Measurements from ENCODE around the gene CCDC50. TPM values are rescaled to one million over a fixed set of nuclear protein-coding genes. Genes with fewer than 3 reads are reported as not detected.

The CCDC50 gene
- total RNA-seq, 1 donor from 2014 or later, result 51.2 TPM

- Mint-ChIP-seq H3K9me3 (no peaks in the 10 kb centered on the region), H3K27me3 (ENCODE audit: insufficient read depth, low read depth) (peaks cover 2% of the 10 kb centered on the region), H3K4me3 (no peak overlapping the region), H3K36me3 (peaks cover 54% of the 10 kb centered on the region), H3K4me1 (peaks cover 5% of the 10 kb centered on the region), H3K27ac (no peak overlapping the region)
- H3K27ac ChIP-seq, result no peak overlapping the region
- no peaks in the 10 kb centered on the region for H3F3A ChIP-seq (ENCODE audit: low read depth)
- no peaks in the 10 kb centered on the region for H4K20me1 ChIP-seq (ENCODE audit: low read depth)
- no peak for TF ChIP-seq EZH2phosphoT487 (IDR thresholded peaks at IDR 0.05)
- TF ChIP-seq EZH2 (IDR thresholded peaks at IDR 0.05), result no peak
- no peak for TF ChIP-seq CTCF (IDR thresholded peaks at IDR 0.05)
- DNase-seq (ENCODE audit: low spot score), result no peak
- no peaks in the 10 kb centered on the region for H3K79me2 ChIP-seq (ENCODE audit: low read depth)
- no peak overlapping the region for H3K4me3 ChIP-seq
- no peak overlapping the region for H3K4me2 ChIP-seq
- H3K4me1 ChIP-seq, result no peaks in the 10 kb centered on the region
- H3K27me3 ChIP-seq, result no peaks in the 10 kb centered on the region
- H3K36me3 ChIP-seq, result no peaks in the 10 kb centered on the region
- no peaks in the 10 kb centered on the region for H3K9me3 ChIP-seq (ENCODE audit: low read depth)
- no peak overlapping the region for H2AFZ ChIP-seq (replicated peaks)
- no peak overlapping the region for H3K9ac ChIP-seq
Measured at GRCh38 chr3:191387441-191388077, 58.4 kb downstream of the CCDC50 start.

- Histone ChIP-seq H3K36me3 (no peaks in the 10 kb centered on the region), H3K4me3 (no peak overlapping the region), H3K79me2 (ENCODE audit: low read depth) (no peaks in the 10 kb centered on the region), H3F3A (ENCODE audit: low read depth) (no peaks in the 10 kb centered on the region), H3K4me2 (no peak overlapping the region), H3K4me1 (no peaks in the 10 kb centered on the region), H3K27ac (no peak overlapping the region), H2AFZ (replicated peaks) (no peak overlapping the region), H4K20me1 (ENCODE audit: low read depth) (no peaks in the 10 kb centered on the region), H3K27me3 (no peaks in the 10 kb centered on the region), H3K9me3 (ENCODE audit: low read depth) (no peaks in the 10 kb centered on the region), H3K9ac (no peak overlapping the region)
- peaks cover 5% of the 10 kb centered on the region for H3K4me1 Mint-ChIP-seq
- TF ChIP-seq CTCF (IDR thresholded peaks at IDR 0.05), result peak; percentile 7
- no peak for TF ChIP-seq EZH2 (IDR thresholded peaks at IDR 0.05)
- no peaks in the 10 kb centered on the region for H3K9me3 Mint-ChIP-seq
- H3K4me3 Mint-ChIP-seq, result no peak overlapping the region
- peaks cover 51% of the 10 kb centered on the region for H3K36me3 Mint-ChIP-seq
- no peak for DNase-seq (ENCODE audit: low spot score)
- no peak overlapping the region for H3K27ac Mint-ChIP-seq
- H3K27me3 Mint-ChIP-seq (ENCODE audit: insufficient read depth, low read depth), result peaks cover 2% of the 10 kb centered on the region
Measured at GRCh38 chr3:191388823-191389222, 59.6 kb downstream of the CCDC50 start.

GRCh38 chr3:191390580-191390979 is 61.4 kb downstream of the CCDC50 start:
- no peak overlapping the region for H3K27ac ChIP-seq
- H3K4me1 ChIP-seq, result no peaks in the 10 kb centered on the region
- H3K79me2 ChIP-seq (ENCODE audit: low read depth), result no peaks in the 10 kb centered on the region
- peaks cover 5% of the 10 kb centered on the region for H3K4me1 Mint-ChIP-seq
- no peaks in the 10 kb centered on the region for H3K9me3 ChIP-seq (ENCODE audit: low read depth)
- no peak overlapping the region for H3K9ac ChIP-seq
- no peak for DNase-seq (ENCODE audit: low spot score)
- H3K36me3 ChIP-seq, result no peaks in the 10 kb centered on the region
- no peaks in the 10 kb centered on the region for H3K9me3 Mint-ChIP-seq
- H3K27ac Mint-ChIP-seq, result no peak overlapping the region
- no peak overlapping the region for H3K4me3 ChIP-seq
- no peak for TF ChIP-seq EZH2phosphoT487 (IDR thresholded peaks at IDR 0.05)
- TF ChIP-seq CTCF (IDR thresholded peaks at IDR 0.05), result no peak
- no peak for TF ChIP-seq EZH2 (IDR thresholded peaks at IDR 0.05)
- peaks cover 37% of the 10 kb centered on the region for H3K36me3 Mint-ChIP-seq
- no peaks in the 10 kb centered on the region for H4K20me1 ChIP-seq (ENCODE audit: low read depth)
- peaks cover 2% of the 10 kb centered on the region for H3K27me3 Mint-ChIP-seq (ENCODE audit: insufficient read depth, low read depth)
- H2AFZ ChIP-seq (replicated peaks), result no peak overlapping the region
- H3K4me2 ChIP-seq, result no peak overlapping the region
- H3K4me3 Mint-ChIP-seq, result no peak overlapping the region
- no peaks in the 10 kb centered on the region for H3K27me3 ChIP-seq
- no peaks in the 10 kb centered on the region for H3F3A ChIP-seq (ENCODE audit: low read depth)

Data from neural progenitor cell (in vitro differentiated cells).